HG02571 (cell line): Measurements from ENCODE around the gene COL6A3.

Experiments
- ATAC-seq: cut with Tn5 transposase; IDR thresholded peaks from one replicate; pipeline ENCODE4 v1.9.1; 2021; ENCODE audit warnings: mild to moderate bottlenecking, moderate library complexity; ENCODE audit not compliant: unreplicated experiment

Gene COL6A3

DNA sequence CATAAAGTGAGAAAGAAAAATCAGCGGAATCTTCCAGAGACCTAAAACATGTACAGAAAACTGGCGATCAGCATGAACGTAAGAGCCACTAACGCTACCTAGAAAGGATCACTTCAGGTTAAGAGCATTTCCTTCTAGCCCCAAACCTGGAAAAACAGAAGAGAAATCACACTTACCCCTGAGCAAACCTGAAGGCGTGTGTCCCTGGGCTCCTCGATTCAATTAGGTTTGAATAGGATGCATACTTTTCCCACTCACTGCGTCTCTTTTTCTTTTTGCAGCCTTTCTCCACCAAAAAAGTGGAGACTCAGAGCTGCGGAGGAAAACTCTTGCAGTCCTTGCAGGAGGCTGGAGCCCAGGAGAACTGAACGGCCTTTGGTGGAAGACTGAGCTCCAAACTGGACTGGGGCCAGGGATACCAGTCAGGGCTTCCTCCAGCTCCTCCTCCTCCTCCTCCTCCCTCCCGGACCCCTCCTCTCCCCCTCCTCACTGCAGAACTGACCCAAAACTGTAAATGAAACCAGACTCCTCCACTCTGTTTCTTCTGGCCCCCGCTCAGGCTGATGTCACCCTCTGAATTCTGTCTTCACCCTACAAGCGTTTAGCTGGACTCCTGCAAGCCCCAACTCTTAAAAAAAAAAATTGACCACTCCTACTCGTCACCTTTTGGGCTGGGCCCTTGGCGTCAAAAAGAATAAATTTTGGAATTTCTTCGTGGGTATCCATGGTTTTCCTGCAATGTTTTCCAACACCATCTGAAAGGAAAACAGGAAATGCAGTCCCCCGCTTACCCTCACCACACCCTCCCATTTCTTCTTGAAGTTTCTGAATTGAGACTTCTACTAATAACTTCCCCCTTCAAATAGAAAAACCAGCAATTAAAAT is at the start of gene COL6A3:
Gene COL6A3, minus strand, starts transcription at position 388 of the 885 bp plus-strand sequence. CDS start 17,347 bp downstream, outside the sequence.
- ATAC-seq = no peak

DNA sequence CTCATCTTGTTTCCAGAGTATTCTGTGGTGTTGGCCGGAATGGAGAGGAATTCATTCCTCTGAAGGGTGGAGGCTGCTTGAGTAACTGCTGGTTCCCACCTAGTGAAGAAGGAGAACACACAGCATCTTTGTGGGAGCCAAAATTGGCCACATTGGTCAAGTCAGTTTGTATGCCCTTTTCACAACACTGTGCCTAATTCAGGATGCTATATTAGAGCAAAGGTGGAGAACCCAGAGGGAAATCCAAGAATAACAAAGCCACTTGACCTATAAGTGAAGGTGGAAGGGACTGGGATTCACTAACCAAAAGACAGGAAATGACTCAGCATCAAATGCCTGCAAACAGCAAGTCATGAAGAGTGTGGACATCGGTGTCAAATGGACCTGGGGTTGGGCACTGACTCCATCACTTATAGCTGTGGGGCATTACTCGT is 45.8 kb upstream of the COL6A3 start:
- ATAC-seq = no peak

DNA sequence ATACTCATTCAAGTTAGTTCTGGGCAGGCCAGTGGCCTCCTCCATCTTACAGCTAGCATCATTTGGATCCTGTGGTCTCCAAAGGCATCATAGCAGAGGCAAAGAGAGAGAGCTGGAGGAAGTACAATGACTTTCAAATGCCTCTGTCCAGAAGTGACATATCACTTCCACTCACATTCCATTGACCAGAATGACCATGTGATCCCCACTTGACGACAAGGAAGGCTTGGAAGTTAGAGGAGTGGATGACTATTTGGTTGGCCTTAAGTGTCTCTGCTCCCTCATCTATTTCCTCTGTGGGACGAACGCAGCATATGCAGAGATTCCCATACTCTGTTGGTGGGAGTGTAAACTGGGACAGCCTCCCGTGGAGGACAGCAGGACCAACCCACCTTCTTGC is 45.3 kb upstream of the COL6A3 start:
- no peak for ATAC-seq

GRCh38 chr2:237458519-237458918 is 44.6 kb upstream of the COL6A3 start:
- ATAC-seq = no peak

DNA sequence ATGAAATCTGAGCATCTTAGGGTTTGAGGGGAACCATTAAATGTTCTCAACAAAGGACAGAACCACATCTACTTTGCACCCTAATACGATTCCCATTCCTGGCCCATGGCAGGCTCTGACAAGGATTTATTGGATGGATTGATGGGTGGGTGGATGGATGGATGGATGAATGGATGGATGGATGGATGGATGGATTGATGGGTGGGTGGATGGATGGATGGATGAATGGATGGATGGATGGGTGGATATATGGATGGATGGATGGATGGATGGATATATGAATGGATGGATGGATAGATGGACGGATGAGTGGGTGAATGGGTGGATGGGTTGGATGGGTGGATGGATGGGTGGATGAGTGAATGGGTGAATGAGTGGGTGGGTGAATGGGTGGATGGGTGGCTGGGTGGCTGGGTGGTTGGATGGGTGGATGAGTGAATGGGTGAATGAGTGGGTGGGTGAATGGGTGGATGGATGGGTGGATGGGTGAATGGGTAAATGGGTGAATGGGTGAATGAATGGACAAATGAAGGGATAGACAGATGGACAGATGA is 43.5 kb upstream of the COL6A3 start:
- no peak for ATAC-seq

DNA sequence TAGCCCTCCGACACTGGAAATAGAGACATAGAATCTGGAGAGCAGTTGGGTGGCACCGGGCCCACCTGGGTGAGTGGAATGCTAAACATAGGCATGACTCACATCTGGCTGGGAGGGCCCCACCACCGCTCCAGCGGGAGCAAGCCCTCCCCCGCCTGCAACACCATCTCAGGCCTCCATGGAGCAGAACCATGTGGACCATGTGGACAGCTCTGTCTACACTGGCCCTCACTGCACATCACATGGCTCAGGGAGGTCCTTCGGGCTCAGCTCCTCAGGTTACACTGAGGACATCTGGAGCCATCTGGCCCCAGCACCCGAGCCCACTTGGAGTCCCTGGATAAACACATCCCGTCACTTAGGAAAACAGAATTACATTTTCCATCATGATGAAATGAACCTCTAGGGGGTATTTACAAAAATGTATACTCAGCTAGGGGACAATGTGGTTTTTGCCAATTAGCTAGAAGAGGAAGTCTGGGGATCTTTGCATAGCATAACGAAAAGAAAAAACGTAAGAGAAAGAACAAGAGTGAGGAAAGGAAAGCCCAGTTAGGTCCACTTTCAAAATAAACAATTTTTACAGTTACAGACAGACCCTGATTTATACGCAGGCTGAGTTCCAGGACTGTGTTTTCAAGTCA is 42.4 kb upstream of the COL6A3 start:
- no peak for ATAC-seq

GRCh38 chr2:237455764-237456163 is 41.8 kb upstream of the COL6A3 start:
- no peak for ATAC-seq

GRCh38 chr2:237453671-237454070 is 39.7 kb upstream of the COL6A3 start:
- ATAC-seq = no peak

- ATAC-seq = no peak
Observed at GRCh38 chr2:237452861-237453260, 38.9 kb upstream of the COL6A3 start.

DNA sequence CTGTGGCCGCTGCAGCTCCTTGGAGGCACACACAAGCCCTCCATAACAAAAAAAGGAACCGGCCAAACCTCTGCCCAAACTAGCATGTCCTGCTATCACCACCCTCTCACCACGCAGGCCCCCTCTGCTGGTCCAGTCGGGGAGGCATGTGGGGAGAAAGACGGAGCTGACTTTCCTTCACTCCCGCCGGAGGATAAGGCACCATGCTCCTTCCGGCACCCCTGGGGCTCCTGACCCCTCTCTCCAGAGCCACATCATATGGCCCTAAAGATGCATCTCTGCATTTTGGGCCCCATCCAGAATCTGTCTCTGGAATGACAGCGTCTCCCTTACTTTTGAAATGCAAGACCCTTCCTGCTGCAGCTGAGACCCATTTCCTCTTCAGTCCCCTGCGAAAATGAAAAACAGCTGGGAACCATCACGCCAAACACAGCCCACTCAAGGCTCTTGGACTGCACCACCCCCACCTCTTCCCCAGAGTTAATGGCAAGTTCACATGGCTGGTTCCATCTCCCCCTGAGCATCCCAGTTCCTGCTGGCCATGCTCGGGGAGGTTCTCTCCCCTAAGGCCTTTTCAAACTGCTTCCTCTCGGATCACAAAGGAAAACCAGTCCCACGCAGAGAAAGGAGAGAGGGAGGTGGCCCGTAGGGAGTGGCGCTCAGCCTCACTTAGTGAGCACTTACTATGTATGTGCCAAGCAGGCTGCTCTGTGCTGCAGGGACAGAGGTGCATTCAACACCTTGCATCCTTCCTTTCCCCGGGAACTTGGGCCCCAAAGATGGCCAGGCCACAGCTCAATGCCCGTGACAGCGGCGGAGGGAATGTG is 37.9 kb upstream of the COL6A3 start:
- ATAC-seq = no peak

DNA sequence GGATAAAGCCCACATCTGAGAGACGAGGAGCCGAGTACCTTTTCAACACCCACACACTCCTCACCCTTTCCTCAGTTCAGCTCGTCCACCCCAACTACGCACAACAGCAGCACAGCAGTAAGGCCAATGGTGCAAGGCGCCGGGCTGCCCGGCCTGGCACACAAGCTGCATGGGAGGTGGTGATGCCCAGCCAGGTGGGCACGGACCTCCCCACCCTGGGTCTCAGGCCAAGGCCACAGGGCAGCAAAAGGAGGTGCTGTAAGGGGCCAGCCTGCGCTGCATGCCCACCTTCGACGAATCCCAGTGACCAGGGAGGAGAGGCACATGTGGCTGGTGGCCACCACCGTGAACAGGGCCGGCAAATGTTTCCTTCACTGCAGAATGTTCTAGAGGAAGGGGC is 36.6 kb upstream of the COL6A3 start:
- ATAC-seq = no peak

DNA sequence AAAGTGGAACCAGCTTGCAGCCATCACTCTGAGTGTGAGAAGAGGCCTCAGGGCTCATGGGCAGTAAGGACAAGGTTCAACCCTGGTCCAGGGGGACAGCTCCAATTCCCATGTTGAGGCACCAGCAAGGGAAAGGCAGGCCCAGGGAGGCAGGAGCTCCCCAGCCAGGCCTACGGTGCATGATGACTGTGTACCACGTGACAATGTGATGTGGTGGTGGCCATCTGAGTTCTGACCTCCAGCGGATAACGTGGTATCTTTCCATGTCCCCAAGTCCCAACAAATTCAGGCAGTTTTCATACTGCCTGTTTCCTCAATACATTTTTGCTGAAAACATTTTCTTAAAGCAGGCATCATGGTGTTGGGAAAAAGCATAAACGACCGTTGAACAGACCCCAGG is 36.1 kb upstream of the COL6A3 start:
- ATAC-seq = no peak

DNA sequence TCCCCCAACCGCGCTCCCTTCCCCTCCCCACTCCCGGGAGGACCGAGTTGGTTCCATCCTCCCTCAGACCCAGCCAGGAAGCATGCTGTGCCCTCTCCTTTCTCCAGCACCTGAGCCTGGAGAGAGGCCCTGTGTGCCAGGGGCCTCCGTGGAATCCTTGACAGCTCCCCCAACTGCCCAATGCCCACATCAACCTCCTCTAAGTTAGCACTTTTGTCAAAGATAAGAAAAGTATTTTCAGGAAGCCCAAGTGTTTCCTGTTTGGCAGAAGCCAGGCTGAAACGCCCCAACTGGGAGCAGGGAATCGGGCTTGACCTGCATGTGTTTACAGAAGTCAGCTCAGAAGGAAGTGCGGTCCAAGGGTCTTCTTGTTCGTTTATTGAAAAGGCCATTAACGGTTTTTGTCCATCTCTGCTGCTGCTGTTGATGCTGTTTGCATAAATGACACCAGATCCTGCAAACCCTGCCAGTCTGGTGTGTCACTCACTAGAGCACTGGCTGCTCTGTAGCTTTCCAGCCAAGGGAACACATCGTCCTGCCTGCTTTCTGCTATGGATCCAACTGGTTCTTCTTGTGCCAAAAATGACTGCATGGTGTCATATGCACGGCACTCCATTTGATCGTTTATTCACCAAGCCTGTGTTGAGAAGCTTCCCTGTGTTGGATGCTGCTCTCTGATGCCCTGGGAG is 35.4 kb upstream of the COL6A3 start:
- ATAC-seq = no peak

GRCh38 chr2:237448626-237449025 is 34.7 kb upstream of the COL6A3 start:
- no peak for ATAC-seq

GRCh38 chr2:237448171-237448570 is 34.2 kb upstream of the COL6A3 start:
- ATAC-seq = no peak

GRCh38 chr2:237447496-237447895 is 33.5 kb upstream of the COL6A3 start:
- ATAC-seq = no peak

DNA sequence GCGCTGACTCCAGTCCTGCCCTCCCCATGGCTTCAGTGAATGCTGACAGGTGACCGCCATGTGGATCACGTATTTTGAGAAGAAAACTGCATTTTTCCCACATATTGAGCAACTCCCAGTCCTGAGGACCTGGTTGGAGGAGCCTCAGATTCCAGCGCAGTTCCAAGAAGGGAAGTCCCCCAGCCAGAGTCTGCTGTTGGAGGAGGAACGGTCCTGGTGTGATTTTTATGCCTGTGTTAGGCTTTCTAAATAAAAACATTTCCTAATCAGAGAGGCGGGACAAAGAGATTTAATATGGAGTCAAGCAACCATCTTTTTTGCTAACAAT is 32.3 kb upstream of the COL6A3 start:
- ATAC-seq = no peak

- ATAC-seq = no peak
Observed at GRCh38 chr2:237445611-237446337, 31.8 kb upstream of the COL6A3 start.

- ATAC-seq = no peak
Observed at GRCh38 chr2:237444071-237444470, 30.1 kb upstream of the COL6A3 start.
